Measurements from ENCODE around the gene VPS35L.

The VPS35L gene

GRCh38 chr16:19555186-19555937 lies at the start of gene VPS35L:
TSS of gene VPS35L (plus strand) at chr16:19555703. CDS start at chr16:19555730, 27 bp downstream.
- in situ Hi-C loops (cut with HindIII; ENCODE audit: low sequenced_read_pairs) = no loop called here

- in situ Hi-C loops (cut with HindIII; ENCODE audit: low sequenced_read_pairs) = loop anchor here (25.0 kb wide), 1 partner anchor 120 kb away; no protein-coding TSS in a partner anchor
These were observed 48.5 kb upstream of the VPS35L start for GRCh38 chr16:19506965-19507364.

- in situ Hi-C loops (cut with HindIII; ENCODE audit: low sequenced_read_pairs) = loop anchor here (25.0 kb wide), 1 partner anchor 121 kb away; no protein-coding TSS in a partner anchor
These were observed 47.6 kb upstream of the VPS35L start for GRCh38 chr16:19507867-19508266.

GRCh38 chr16:19512297-19512696 lies 43.2 kb upstream of the VPS35L start:
- in situ Hi-C loops (cut with HindIII; ENCODE audit: low sequenced_read_pairs) = loop anchor here (25.0 kb wide), 1 partner anchor 125 kb away; no protein-coding TSS in a partner anchor

- in situ Hi-C loops (cut with HindIII; ENCODE audit: low sequenced_read_pairs) = loop anchor here (25.0 kb wide), 1 partner anchor 126 kb away; no protein-coding TSS in a partner anchor
These were observed 42.0 kb upstream of the VPS35L start for GRCh38 chr16:19513377-19514053.

GRCh38 chr16:19515757-19516156 lies 39.7 kb upstream of the VPS35L start:
- in situ Hi-C loops (cut with HindIII; ENCODE audit: low sequenced_read_pairs) = loop anchor here (25.0 kb wide), 1 partner anchor 128 kb away; no protein-coding TSS in a partner anchor

GRCh38 chr16:19517424-19518089 lies 37.9 kb upstream of the VPS35L start:
- in situ Hi-C loops (cut with HindIII; ENCODE audit: low sequenced_read_pairs) = loop anchor here (25.0 kb wide), 1 partner anchor 130 kb away; no protein-coding TSS in a partner anchor

GRCh38 chr16:19518388-19518787 lies 37.1 kb upstream of the VPS35L start:
- in situ Hi-C loops (cut with HindIII; ENCODE audit: low sequenced_read_pairs) = loop anchor here (25.0 kb wide), 1 partner anchor 131 kb away; no protein-coding TSS in a partner anchor

- in situ Hi-C loops (cut with HindIII; ENCODE audit: low sequenced_read_pairs) = loop anchor here (25.0 kb wide), 1 partner anchor 134 kb away; no protein-coding TSS in a partner anchor
These were observed 34.6 kb upstream of the VPS35L start for GRCh38 chr16:19520861-19521331.

GRCh38 chr16:19521471-19522396 lies 33.8 kb upstream of the VPS35L start, which contains the start of gene GDE1:
TSS of gene GDE1 (minus strand) at chr16:19522098. CDS start at chr16:19521964, 134 bp downstream.
- in situ Hi-C loops (cut with HindIII; ENCODE audit: low sequenced_read_pairs) = loop anchor here (25.0 kb wide), 1 partner anchor 134 kb away; no protein-coding TSS in a partner anchor

- in situ Hi-C loops (cut with HindIII; ENCODE audit: low sequenced_read_pairs) = loop anchor here (25.0 kb wide), 1 partner anchor 135 kb away; no protein-coding TSS in a partner anchor
These were observed 33.1 kb upstream of the VPS35L start for GRCh38 chr16:19522397-19522732.

GRCh38 chr16:19522760-19523159 lies 32.7 kb upstream of the VPS35L start:
- in situ Hi-C loops (cut with HindIII; ENCODE audit: low sequenced_read_pairs) = loop anchor here (25.0 kb wide), 1 partner anchor 135 kb away; no protein-coding TSS in a partner anchor

- in situ Hi-C loops (cut with HindIII; ENCODE audit: low sequenced_read_pairs) = loop anchor here (25.0 kb wide), 1 partner anchor 136 kb away; no protein-coding TSS in a partner anchor
These were observed 32.3 kb upstream of the VPS35L start for GRCh38 chr16:19523184-19523558.

- in situ Hi-C loops (cut with HindIII; ENCODE audit: low sequenced_read_pairs) = loop anchor here (25.0 kb wide), 1 partner anchor 136 kb away; no protein-coding TSS in a partner anchor
These were observed 31.7 kb upstream of the VPS35L start, which contains the start of gene CCP110 for GRCh38 chr16:19523559-19524355. TSS of gene CCP110 (plus strand) at chr16:19523942. CDS start at chr16:19527882, 3,940 bp downstream.

GRCh38 chr16:19524356-19524615 lies 31.2 kb upstream of the VPS35L start:
- in situ Hi-C loops (cut with HindIII; ENCODE audit: low sequenced_read_pairs) = loop anchor here (25.0 kb wide), 1 partner anchor 137 kb away; no protein-coding TSS in a partner anchor

- in situ Hi-C loops (cut with HindIII; ENCODE audit: low sequenced_read_pairs) = loop anchor here (25.0 kb wide), 2 partner anchors 137 to 562 kb away; no protein-coding TSS in a partner anchor
These were observed 30.7 kb upstream of the VPS35L start for GRCh38 chr16:19524616-19525384.

- in situ Hi-C loops (cut with HindIII; ENCODE audit: low sequenced_read_pairs) = loop anchor here (25.0 kb wide), 1 partner anchor 563 kb away; no protein-coding TSS in a partner anchor
These were observed 30.1 kb upstream of the VPS35L start for GRCh38 chr16:19525385-19525723.

- in situ Hi-C loops (cut with HindIII; ENCODE audit: low sequenced_read_pairs) = loop anchor here (25.0 kb wide), 1 partner anchor 565 kb away; no protein-coding TSS in a partner anchor
These were observed 28.3 kb upstream of the VPS35L start for GRCh38 chr16:19527161-19527560.

Data from DLD1 (cell line).